ENCODE data around the gene LRRC17. TPM values are rescaled to one million over a fixed set of nuclear protein-coding genes. Genes with fewer than 3 reads are reported as not detected.
A peak's percentile ranks its signal among the peaks of the same experiment; 100 is the strongest.

Gene LRRC17
- total RNA-seq, 2 experiments from 2014 or later = 0.22 TPM; not detected in 1

DNA sequence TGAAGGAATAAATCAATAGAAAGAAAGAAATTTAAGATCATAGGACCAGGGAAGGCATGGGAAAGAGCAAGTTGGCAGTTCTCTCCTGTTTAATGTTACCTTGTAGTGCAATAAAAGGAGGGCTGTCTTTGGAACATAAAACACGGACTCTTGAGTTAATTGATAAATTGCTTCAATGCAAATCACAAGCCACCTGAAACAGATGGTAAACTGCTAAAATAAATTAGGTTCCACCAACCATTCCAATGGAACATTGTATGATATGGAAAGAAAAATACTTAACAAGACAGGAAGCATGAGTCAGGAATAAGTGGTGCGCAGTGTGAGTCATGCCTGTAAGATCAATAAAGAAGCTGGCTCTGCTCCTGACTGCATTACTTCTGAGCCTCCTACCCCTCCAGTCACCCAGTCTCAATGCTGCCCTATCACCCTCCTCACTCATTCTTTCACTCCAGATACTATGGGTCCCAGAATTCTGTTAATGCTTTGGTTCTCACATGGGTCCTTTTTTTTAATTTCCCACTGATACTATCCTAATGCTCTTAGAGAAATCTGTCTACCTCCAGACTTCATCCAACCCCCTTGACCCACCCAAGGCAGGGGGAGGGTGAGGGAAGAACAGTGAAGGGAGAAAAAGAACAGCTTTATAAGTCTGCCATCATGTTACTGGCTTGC, 78.9 kb downstream of the LRRC17 start:
- no peak for ATAC-seq (ENCODE audit: poor library complexity)
- Mint-ChIP-seq H3K36me3 (ENCODE audit: low read depth) (no peaks in the 10 kb centered on the region), H3K9me3 (no peaks in the 10 kb centered on the region), H3K27ac (no peak overlapping the region), H3K27me3 (no peaks in the 10 kb centered on the region), H3K4me3 (no peak overlapping the region), H3K4me1 (ENCODE audit: low read depth) (no peaks in the 10 kb centered on the region)
- ChIA-PET CTCF (no interaction called here), POLR2A (no interaction called here)
- Histone ChIP-seq H3K27me3 (ENCODE audit: control insufficient read depth in 1 of 2, insufficient read depth in 2 of 2, low read length in 2 of 2) (no peaks in the 10 kb centered on the region), H3K36me3 (ENCODE audit: insufficient read depth, low read length) (no peaks in the 10 kb centered on the region), H3K4me3 (ENCODE audit: low read length) (no peak overlapping the region), H3K9me3 (ENCODE audit: control insufficient read depth in 1 of 2, insufficient read depth in 1 of 2, low read length in 2 of 2) (no peaks in the 10 kb centered on the region), H3K27ac (ENCODE audit: low read depth in 1 of 2, low read length in 2 of 2) (no peak overlapping the region), H3K4me1 (ENCODE audit: insufficient read depth, low read length) (no peaks in the 10 kb centered on the region)
- peak in 2 of 14 experiments; percentile 14 to 25 for DNase-seq
- TF ChIP-seq, protein P1, sequence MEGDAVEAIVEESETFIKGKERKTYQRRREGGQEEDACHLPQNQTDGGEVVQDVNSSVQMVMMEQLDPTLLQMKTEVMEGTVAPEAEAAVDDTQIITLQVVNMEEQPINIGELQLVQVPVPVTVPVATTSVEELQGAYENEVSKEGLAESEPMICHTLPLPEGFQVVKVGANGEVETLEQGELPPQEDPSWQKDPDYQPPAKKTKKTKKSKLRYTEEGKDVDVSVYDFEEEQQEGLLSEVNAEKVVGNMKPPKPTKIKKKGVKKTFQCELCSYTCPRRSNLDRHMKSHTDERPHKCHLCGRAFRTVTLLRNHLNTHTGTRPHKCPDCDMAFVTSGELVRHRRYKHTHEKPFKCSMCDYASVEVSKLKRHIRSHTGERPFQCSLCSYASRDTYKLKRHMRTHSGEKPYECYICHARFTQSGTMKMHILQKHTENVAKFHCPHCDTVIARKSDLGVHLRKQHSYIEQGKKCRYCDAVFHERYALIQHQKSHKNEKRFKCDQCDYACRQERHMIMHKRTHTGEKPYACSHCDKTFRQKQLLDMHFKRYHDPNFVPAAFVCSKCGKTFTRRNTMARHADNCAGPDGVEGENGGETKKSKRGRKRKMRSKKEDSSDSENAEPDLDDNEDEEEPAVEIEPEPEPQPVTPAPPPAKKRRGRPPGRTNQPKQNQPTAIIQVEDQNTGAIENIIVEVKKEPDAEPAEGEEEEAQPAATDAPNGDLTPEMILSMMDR (IDR thresholded peaks at IDR 0.05) = no peak
- intact Hi-C loops (cut with DNase I, micrococcal nuclease) = no loop called here

DNA sequence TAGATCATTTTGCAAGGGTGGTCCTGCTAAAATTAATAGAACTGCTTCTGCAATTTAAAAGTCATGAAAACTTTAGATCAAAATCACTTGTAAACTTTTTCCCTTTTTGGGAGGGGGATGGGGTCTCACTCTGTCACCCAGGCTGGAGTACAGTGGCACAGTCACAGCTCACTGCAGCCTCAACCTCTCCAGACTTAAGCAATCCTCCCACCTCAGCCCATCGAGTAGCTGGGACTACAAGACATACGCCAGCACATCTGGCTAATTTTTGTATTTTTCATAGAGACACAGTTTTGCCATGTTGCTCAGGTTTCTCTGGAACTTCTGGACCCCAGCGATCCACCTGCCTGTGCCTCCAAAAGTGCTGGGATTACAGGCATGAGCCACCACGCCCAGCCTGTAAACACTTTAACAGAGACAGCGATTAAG, 79.7 kb downstream of the LRRC17 start:
- Histone ChIP-seq H3K4me3 (ENCODE audit: low read length) (no peak overlapping the region), H3K27ac (ENCODE audit: low read depth in 1 of 2, low read length in 2 of 2) (no peak overlapping the region), H3K27me3 (ENCODE audit: control insufficient read depth in 1 of 2, insufficient read depth in 2 of 2, low read length in 2 of 2) (no peaks in the 10 kb centered on the region), H3K4me1 (ENCODE audit: insufficient read depth, low read length) (no peaks in the 10 kb centered on the region), H3K9me3 (ENCODE audit: control insufficient read depth in 1 of 2, insufficient read depth in 1 of 2, low read length in 2 of 2) (no peaks in the 10 kb centered on the region), H3K36me3 (ENCODE audit: insufficient read depth, low read length) (no peaks in the 10 kb centered on the region)
- H3K4me3 Mint-ChIP-seq = no peak overlapping the region
- intact Hi-C loops (cut with DNase I, micrococcal nuclease) = no loop called here
- DNase-seq (no peak), ATAC-seq (ENCODE audit: poor library complexity) (no peak)
- no peaks in the 10 kb centered on the region for H3K4me1 Mint-ChIP-seq (ENCODE audit: low read depth)
- H3K36me3 Mint-ChIP-seq (ENCODE audit: low read depth) = no peaks in the 10 kb centered on the region
- no peak overlapping the region for H3K27ac Mint-ChIP-seq
- POLR2A ChIA-PET = no interaction called here
- CTCF ChIA-PET = no interaction called here
- TF ChIP-seq, protein P1 (IDR thresholded peaks at IDR 0.05) = no peak
- no peaks in the 10 kb centered on the region for H3K27me3 Mint-ChIP-seq
- H3K9me3 Mint-ChIP-seq = no peaks in the 10 kb centered on the region

DNA sequence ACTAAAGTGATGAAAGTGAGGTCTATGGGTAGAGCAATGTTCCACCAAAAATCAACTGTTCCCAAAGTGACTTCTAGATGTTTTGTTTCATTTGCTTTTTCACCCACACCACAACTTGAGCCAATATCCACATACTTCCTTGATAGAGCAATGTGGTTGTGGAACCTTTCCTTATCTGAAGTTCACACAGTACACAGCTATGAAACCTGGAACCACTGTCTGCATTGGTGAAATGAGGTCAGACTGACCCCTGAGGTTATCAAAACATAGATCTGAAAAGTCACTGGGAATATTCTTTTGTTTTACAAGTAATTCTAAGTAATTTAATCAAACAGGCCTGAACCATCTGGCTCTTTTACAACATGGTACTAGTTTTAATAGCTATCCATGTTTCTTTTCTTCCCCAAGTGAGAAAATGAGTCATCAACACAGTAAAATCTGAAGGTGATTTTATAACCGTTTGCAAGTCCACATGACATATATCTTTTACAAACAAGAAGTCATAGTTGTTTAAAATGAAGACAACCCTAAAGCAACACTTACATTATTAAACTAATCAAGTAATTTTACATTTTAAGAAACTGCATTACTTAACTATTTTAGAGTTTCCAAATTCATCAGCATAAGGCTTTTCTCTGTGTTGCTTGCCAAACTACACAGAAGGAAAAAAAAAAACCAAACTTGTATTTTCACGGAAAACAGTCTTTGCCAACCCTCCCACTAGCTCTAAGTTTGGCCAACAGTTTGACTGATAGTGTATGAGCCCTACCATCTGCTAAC, 80.3 kb downstream of the LRRC17 start:
- ChIA-PET CTCF (no interaction called here), POLR2A (no interaction called here)
- Histone ChIP-seq H3K9me3 (ENCODE audit: control insufficient read depth in 1 of 2, insufficient read depth in 1 of 2, low read length in 2 of 2) (no peaks in the 10 kb centered on the region), H3K4me1 (ENCODE audit: insufficient read depth, low read length) (no peaks in the 10 kb centered on the region), H3K4me3 (ENCODE audit: low read length) (no peak overlapping the region), H3K27me3 (ENCODE audit: control insufficient read depth in 1 of 2, insufficient read depth in 2 of 2, low read length in 2 of 2) (no peaks in the 10 kb centered on the region), H3K27ac (ENCODE audit: low read depth in 1 of 2, low read length in 2 of 2) (no peak overlapping the region), H3K36me3 (ENCODE audit: insufficient read depth, low read length) (no peaks in the 10 kb centered on the region)
- Mint-ChIP-seq H3K36me3 (ENCODE audit: low read depth) (no peaks in the 10 kb centered on the region), H3K4me3 (no peak overlapping the region), H3K4me1 (ENCODE audit: low read depth) (no peaks in the 10 kb centered on the region), H3K27ac (no peak overlapping the region), H3K9me3 (no peaks in the 10 kb centered on the region), H3K27me3 (no peaks in the 10 kb centered on the region)
- intact Hi-C loops (cut with DNase I, micrococcal nuclease) = no loop called here
- DNase-seq (no peak), ATAC-seq (ENCODE audit: poor library complexity) (no peak)
- TF ChIP-seq, protein P1 (IDR thresholded peaks at IDR 0.05) = no peak
